GM23338 (cell line): ENCODE results near the gene MYO1D. TPM values are rescaled to one million over a fixed set of nuclear protein-coding genes. Genes with fewer than 3 reads are reported as not detected.
A peak's percentile ranks its signal among the peaks of the same experiment; 100 is the strongest.

ENCODE experiments used
- ATAC-seq: fragments of 200-7000 bp; cut with Tn5 transposase; 3 replicates; pipeline ENCODE4 v1.9.1; 2020
- DNase-seq: peaks from one replicate; pipeline ENCODE4 v3.0.0-alpha.2; 2015; ENCODE audit warnings: low spot score
- H2AFZ ChIP-seq: fragments of 200-600 bp; sonication (generic); 2 replicates; pipeline ENCODE4 v1.8.0; 2016; ENCODE audit warnings: antibody characterized with exemption, mild to moderate bottlenecking, moderate library complexity
- H3F3A ChIP-seq: fragments of 200-600 bp; sonication (generic); replicated peaks from 2 replicates; pipeline ENCODE4 v1.8.0; 2017; ENCODE audit warnings: antibody characterized with exemption, mixed run types, low read depth
- H3K27ac ChIP-seq: fragments of 200-600 bp; sonication (generic); 2 replicates; pipeline ENCODE4 v1.6.1; 2016; ENCODE audit warnings: low read depth
- H3K27me3 ChIP-seq: fragments of 200-600 bp; sonication (generic); 2 replicates; pipeline ENCODE4 v1.8.0; 2016; ENCODE audit warnings: mild to moderate bottlenecking, mixed run types, moderate library complexity; ENCODE audit not compliant: insufficient read depth
- H3K36me3 ChIP-seq: fragments of 200-600 bp; sonication (generic); 2 replicates; pipeline ENCODE4 v1.8.0; 2016; ENCODE audit warnings: mild to moderate bottlenecking; ENCODE audit not compliant: insufficient read depth
- H3K4me1 ChIP-seq: fragments of 200-600 bp; sonication (generic); 2 replicates; pipeline ENCODE4 v1.8.0; 2016; ENCODE audit warnings: mild to moderate bottlenecking, moderate library complexity; ENCODE audit not compliant: insufficient read depth
- H3K4me2 ChIP-seq: fragments of 200-600 bp; sonication (generic); 2 replicates; pipeline ENCODE4 v1.7.1; 2017; ENCODE audit warnings: mixed run types
- H3K4me3 ChIP-seq: fragments of 200-600 bp; sonication (generic); 2 replicates; pipeline ENCODE4 v1.6.1; 2016; ENCODE audit warnings: mixed run types
- H3K79me2 ChIP-seq: fragments of 200-600 bp; sonication (generic); replicated peaks from 2 replicates; pipeline ENCODE4 v1.8.0; 2017; ENCODE audit warnings: mild to moderate bottlenecking; ENCODE audit not compliant: insufficient read depth
- H3K9me2 ChIP-seq: fragments of 200-600 bp; sonication (generic); 2 replicates; pipeline ENCODE4 v1.8.0; 2017; ENCODE audit not compliant: insufficient read depth
- H4K20me1 ChIP-seq: fragments of 200-600 bp; sonication (generic); replicated peaks from 2 replicates; pipeline ENCODE4 v1.8.0; 2017; ENCODE audit warnings: mild to moderate bottlenecking; ENCODE audit not compliant: insufficient read depth
- H3K27ac Mint-ChIP-seq: 2 replicates; pipeline ENCODE4 v1.8.0; 2020; ENCODE audit warnings: inconsistent platforms, mild to moderate bottlenecking, moderate library complexity, mixed read lengths
- H3K27me3 Mint-ChIP-seq: 3 replicates; pipeline ENCODE4 v1.8.0; 2022; ENCODE audit warnings: low read depth, mild to moderate bottlenecking, moderate library complexity, mixed read lengths, inconsistent platforms; ENCODE audit not compliant: insufficient read depth, poor library complexity
- H3K36me3 Mint-ChIP-seq: 3 replicates; pipeline ENCODE4 v1.8.0; 2021; ENCODE audit warnings: low read depth, mild to moderate bottlenecking, inconsistent platforms, moderate library complexity, mixed read lengths
- H3K4me1 Mint-ChIP-seq: 3 replicates; pipeline ENCODE4 v1.8.0; 2020; ENCODE audit warnings: mild to moderate bottlenecking, inconsistent platforms, mixed read lengths
- H3K4me3 Mint-ChIP-seq: 3 replicates; pipeline ENCODE4 v1.8.0; 2021; ENCODE audit warnings: moderate library complexity, mild to moderate bottlenecking, inconsistent platforms, mixed read lengths
- H3K9me3 Mint-ChIP-seq: 3 replicates; pipeline ENCODE4 v1.8.0; 2020; ENCODE audit warnings: moderate library complexity, mild to moderate bottlenecking, inconsistent platforms, mixed read lengths
- CREB1 ChIP-seq: fragments of 250-450 bp; sonication (Bioruptor Pico); IDR thresholded peaks from 2 replicates; pipeline ENCODE4 v1.5.0; 2020; ENCODE audit warnings: low read depth, mild to moderate bottlenecking, moderate library complexity
- EZH2 ChIP-seq: fragments of 200-600 bp; sonication (generic); IDR thresholded peaks from one replicate; pipeline ENCODE4 v1.8.0; 2017; ENCODE audit warnings: antibody characterized with exemption, mild to moderate bottlenecking, low read depth; ENCODE audit not compliant: unreplicated experiment
- NANOG ChIP-seq: IDR thresholded peaks from 2 replicates; pipeline ENCODE4 v1.6.1; 2016; ENCODE audit warnings: antibody characterized with exemption, borderline replicate concordance
- POLR2AphosphoS5 ChIP-seq: IDR thresholded peaks from 2 replicates; pipeline ENCODE4 v1.6.1; 2016; ENCODE audit warnings: antibody characterized with exemption, low read depth
- polyA plus RNA-seq: library from polyadenylated mRNA; unstranded; fragments of >200 nt; fragmentation: Nextera tagmentation; extraction: Ambion mirVana; gene quantifications from 2 replicates; pipeline ENCODE4 v1.2.1, GENCODE V29; 2016
- total RNA-seq: library from RNA; depleted of rRNA; stranded (reverse); fragments of >200 nt; shearing (Covaris generic); gene quantifications from 2 replicates; pipeline ENCODE4 v1.2.3, GENCODE V29; 2014
- TF ChIP-seq, protein P1 (sequence below): fragments of 250-450 bp; sonication (Bioruptor Pico); IDR thresholded peaks from 2 replicates; pipeline ENCODE4 v1.5.0; 2020; ENCODE audit warnings: mild to moderate bottlenecking, moderate library complexity
- TF ChIP-seq, protein P2 (sequence below): IDR thresholded peaks from one replicate; pipeline ENCODE4 v1.6.1; 2018; ENCODE audit warnings: antibody characterized with exemption; ENCODE audit not compliant: unreplicated experiment
- TF ChIP-seq, protein P3 (sequence below): IDR thresholded peaks from 2 replicates; pipeline ENCODE4 v1.6.1; 2016; ENCODE audit warnings: antibody characterized with exemption

The MYO1D gene
- total and polyA plus RNA-seq, 2 experiments from 2014 or later = 8.6 to 28.6 TPM

DNA sequence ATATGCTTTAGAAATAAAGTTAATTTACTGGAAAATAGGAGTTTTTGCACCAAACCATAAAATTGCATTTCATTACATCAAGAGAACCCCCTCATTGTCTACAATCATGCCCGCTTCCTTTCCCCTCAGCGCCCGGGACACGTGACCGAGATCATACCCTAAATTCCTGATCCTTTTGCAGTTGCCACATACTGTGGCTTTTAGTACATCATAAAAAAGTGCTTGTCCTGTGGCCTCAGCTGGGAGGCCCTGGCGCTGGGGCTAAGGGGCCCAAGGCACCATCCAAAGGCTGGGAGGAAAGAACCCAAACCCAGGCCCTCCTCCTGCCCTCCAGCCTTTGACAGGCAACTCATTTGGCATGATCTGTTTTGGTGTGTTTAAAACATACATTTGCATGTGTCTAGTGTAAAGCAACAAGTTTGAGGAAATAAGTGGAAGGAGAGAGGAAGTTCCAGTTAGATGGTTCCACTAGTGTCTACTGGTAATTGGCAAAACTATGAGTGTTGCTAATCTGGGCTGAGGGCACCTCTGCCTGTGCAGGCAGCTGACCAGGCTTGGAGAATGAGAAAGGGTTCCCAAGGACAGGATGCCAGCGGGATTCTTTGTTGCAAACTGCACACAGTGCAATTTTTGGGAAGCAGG is 384.2 kb downstream of the MYO1D start:
- no peak overlapping the region for H3K4me3 Mint-ChIP-seq
- Histone ChIP-seq H2AFZ (no peak overlapping the region), H3K79me2 (peaks cover 27% of the 10 kb centered on the region), H3K4me2 (no peak overlapping the region), H3K4me1 (peaks cover 28% of the 10 kb centered on the region), H3K9me2 (no peaks in the 10 kb centered on the region), H3F3A (peaks cover 8% of the 10 kb centered on the region; the same call in 1 of the 2 replicates), H3K36me3 (no peaks in the 10 kb centered on the region; the same call in 1 of the 2 replicates), H3K27ac (no peak overlapping the region), H4K20me1 (peaks cover 17% of the 10 kb centered on the region), H3K4me3 (no peak overlapping the region), H3K27me3 (no peaks in the 10 kb centered on the region)
- ATAC-seq (no peak), DNase-seq (no peak)
- H3K27ac Mint-ChIP-seq = no peak overlapping the region
- H3K36me3 Mint-ChIP-seq = peaks cover 31% of the 10 kb centered on the region
- TF ChIP-seq, protein P1, sequence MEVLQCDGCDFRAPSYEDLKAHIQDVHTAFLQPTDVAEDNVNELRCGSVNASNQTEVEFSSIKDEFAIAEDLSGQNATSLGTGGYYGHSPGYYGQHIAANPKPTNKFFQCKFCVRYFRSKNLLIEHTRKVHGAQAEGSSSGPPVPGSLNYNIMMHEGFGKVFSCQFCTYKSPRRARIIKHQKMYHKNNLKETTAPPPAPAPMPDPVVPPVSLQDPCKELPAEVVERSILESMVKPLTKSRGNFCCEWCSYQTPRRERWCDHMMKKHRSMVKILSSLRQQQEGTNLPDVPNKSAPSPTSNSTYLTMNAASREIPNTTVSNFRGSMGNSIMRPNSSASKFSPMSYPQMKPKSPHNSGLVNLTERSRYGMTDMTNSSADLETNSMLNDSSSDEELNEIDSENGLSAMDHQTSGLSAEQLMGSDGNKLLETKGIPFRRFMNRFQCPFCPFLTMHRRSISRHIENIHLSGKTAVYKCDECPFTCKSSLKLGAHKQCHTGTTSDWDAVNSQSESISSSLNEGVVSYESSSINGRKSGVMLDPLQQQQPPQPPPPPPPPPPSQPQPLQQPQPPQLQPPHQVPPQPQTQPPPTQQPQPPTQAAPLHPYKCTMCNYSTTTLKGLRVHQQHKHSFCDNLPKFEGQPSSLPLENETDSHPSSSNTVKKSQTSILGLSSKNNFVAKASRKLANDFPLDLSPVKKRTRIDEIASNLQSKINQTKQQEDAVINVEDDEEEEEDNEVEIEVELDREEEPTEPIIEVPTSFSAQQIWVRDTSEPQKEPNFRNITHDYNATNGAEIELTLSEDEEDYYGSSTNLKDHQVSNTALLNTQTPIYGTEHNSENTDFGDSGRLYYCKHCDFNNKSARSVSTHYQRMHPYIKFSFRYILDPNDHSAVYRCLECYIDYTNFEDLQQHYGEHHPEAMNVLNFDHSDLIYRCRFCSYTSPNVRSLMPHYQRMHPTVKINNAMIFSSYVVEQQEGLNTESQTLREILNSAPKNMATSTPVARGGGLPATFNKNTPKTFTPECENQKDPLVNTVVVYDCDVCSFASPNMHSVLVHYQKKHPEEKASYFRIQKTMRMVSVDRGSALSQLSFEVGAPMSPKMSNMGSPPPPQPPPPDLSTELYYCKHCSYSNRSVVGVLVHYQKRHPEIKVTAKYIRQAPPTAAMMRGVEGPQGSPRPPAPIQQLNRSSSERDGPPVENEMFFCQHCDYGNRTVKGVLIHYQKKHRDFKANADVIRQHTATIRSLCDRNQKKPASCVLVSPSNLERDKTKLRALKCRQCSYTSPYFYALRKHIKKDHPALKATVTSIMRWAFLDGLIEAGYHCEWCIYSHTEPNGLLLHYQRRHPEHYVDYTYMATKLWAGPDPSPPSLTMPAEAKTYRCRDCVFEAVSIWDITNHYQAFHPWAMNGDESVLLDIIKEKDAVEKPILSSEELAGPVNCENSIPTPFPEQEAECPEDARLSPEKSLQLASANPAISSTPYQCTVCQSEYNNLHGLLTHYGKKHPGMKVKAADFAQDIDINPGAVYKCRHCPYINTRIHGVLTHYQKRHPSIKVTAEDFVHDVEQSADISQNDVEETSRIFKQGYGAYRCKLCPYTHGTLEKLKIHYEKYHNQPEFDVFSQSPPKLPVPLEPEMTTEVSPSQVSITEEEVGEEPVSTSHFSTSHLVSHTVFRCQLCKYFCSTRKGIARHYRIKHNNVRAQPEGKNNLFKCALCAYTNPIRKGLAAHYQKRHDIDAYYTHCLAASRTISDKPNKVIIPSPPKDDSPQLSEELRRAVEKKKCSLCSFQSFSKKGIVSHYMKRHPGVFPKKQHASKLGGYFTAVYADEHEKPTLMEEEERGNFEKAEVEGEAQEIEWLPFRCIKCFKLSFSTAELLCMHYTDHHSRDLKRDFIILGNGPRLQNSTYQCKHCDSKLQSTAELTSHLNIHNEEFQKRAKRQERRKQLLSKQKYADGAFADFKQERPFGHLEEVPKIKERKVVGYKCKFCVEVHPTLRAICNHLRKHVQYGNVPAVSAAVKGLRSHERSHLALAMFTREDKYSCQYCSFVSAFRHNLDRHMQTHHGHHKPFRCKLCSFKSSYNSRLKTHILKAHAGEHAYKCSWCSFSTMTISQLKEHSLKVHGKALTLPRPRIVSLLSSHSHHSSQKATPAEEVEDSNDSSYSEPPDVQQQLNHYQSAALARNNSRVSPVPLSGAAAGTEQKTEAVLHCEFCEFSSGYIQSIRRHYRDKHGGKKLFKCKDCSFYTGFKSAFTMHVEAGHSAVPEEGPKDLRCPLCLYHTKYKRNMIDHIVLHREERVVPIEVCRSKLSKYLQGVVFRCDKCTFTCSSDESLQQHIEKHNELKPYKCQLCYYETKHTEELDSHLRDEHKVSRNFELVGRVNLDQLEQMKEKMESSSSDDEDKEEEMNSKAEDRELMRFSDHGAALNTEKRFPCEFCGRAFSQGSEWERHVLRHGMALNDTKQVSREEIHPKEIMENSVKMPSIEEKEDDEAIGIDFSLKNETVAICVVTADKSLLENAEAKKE = no peak
- no peak for TF ChIP-seq EZH2
- TF ChIP-seq CREB1 (CRISPR knock-in tag) = no peak
- H3K27me3 Mint-ChIP-seq = peaks cover 14% of the 10 kb centered on the region
- H3K9me3 Mint-ChIP-seq = no peaks in the 10 kb centered on the region; the same call in 2 of the 3 replicates
- peaks cover 48% of the 10 kb centered on the region for H3K4me1 Mint-ChIP-seq

DNA sequence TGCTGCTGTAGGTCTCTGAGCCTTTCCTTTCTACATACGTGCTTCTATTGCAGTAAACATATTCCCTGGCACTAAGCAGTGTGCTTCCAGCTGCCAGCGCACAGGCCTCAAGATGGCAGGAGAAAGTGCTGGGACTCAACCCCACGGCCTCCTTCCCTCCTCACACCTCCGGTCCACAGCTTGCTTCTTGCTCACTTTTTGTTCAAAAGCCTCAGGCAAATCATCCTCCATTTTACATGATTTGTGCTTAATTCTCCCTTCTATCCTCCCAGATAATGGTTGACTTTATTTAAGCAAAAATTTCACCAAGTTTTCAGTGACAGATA is 384.7 kb downstream of the MYO1D start:
- H4K20me1 ChIP-seq = peaks cover 17% of the 10 kb centered on the region
- no peak overlapping the region for H3K4me3 ChIP-seq
- no peak for ATAC-seq
- no peak for DNase-seq
- no peaks in the 10 kb centered on the region; the same call in 1 of the 2 replicates for H3K36me3 ChIP-seq
- peaks cover 8% of the 10 kb centered on the region; the same call in 1 of the 2 replicates for H3F3A ChIP-seq
- peaks cover 34% of the 10 kb centered on the region for H3K36me3 Mint-ChIP-seq
- H3K79me2 ChIP-seq = peaks cover 27% of the 10 kb centered on the region
- H3K4me3 Mint-ChIP-seq = no peak overlapping the region; the same call in 2 of the 3 replicates
- no peak for TF ChIP-seq POLR2AphosphoS5
- TF ChIP-seq, protein P2, sequence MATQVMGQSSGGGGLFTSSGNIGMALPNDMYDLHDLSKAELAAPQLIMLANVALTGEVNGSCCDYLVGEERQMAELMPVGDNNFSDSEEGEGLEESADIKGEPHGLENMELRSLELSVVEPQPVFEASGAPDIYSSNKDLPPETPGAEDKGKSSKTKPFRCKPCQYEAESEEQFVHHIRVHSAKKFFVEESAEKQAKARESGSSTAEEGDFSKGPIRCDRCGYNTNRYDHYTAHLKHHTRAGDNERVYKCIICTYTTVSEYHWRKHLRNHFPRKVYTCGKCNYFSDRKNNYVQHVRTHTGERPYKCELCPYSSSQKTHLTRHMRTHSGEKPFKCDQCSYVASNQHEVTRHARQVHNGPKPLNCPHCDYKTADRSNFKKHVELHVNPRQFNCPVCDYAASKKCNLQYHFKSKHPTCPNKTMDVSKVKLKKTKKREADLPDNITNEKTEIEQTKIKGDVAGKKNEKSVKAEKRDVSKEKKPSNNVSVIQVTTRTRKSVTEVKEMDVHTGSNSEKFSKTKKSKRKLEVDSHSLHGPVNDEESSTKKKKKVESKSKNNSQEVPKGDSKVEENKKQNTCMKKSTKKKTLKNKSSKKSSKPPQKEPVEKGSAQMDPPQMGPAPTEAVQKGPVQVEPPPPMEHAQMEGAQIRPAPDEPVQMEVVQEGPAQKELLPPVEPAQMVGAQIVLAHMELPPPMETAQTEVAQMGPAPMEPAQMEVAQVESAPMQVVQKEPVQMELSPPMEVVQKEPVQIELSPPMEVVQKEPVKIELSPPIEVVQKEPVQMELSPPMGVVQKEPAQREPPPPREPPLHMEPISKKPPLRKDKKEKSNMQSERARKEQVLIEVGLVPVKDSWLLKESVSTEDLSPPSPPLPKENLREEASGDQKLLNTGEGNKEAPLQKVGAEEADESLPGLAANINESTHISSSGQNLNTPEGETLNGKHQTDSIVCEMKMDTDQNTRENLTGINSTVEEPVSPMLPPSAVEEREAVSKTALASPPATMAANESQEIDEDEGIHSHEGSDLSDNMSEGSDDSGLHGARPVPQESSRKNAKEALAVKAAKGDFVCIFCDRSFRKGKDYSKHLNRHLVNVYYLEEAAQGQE = no peak
- no peak for TF ChIP-seq NANOG
- TF ChIP-seq, protein P3, sequence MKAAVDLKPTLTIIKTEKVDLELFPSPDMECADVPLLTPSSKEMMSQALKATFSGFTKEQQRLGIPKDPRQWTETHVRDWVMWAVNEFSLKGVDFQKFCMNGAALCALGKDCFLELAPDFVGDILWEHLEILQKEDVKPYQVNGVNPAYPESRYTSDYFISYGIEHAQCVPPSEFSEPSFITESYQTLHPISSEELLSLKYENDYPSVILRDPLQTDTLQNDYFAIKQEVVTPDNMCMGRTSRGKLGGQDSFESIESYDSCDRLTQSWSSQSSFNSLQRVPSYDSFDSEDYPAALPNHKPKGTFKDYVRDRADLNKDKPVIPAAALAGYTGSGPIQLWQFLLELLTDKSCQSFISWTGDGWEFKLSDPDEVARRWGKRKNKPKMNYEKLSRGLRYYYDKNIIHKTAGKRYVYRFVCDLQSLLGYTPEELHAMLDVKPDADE = no peak
- H3K27me3 ChIP-seq = no peaks in the 10 kb centered on the region
- H3K4me2 ChIP-seq = no peak overlapping the region
- H3K27me3 Mint-ChIP-seq = peaks cover 16% of the 10 kb centered on the region
- no peak overlapping the region for H3K27ac Mint-ChIP-seq
- no peaks in the 10 kb centered on the region for H3K9me2 ChIP-seq
- 0 out of 2 replicates have a peak overlapping the region, but pooled peaks have one; percentile 55 for H3K27ac ChIP-seq
- peaks cover 3% of the 10 kb centered on the region; the same call in 2 of the 3 replicates for H3K9me3 Mint-ChIP-seq
- no peak overlapping the region for H2AFZ ChIP-seq
- H3K4me1 ChIP-seq = peaks cover 25% of the 10 kb centered on the region
- H3K4me1 Mint-ChIP-seq = peaks cover 50% of the 10 kb centered on the region
